H9 (cell line): Measurements from ENCODE around the gene SDK2. TPM values are rescaled to one million over a fixed set of nuclear protein-coding genes. Genes with fewer than 3 reads are reported as not detected.

Experiments
- DNase-seq: peaks from one replicate; pipeline ENCODE4 v3.0.0-alpha.2; 2017
- H2AFZ ChIP-seq: one replicate; pipeline ENCODE4 v1.6.1; 2013; ENCODE audit warnings: mild to moderate bottlenecking, low read length, control low read depth, moderate library complexity
- H2AK5ac ChIP-seq: 2 replicates; pipeline ENCODE4 v1.6.1; 2013; ENCODE audit warnings: low read length, control low read depth, mixed read lengths; ENCODE audit not compliant: insufficient read length
- H2BK120ac ChIP-seq: one replicate; pipeline ENCODE4 v1.6.1; 2013; ENCODE audit warnings: low read depth, mild to moderate bottlenecking, low read length, control low read depth, inconsistent platforms; ENCODE audit not compliant: poor library complexity, severe bottlenecking
- H2BK12ac ChIP-seq: 2 replicates; pipeline ENCODE4 v1.6.1; 2013; ENCODE audit warnings: low read length, control low read depth, mixed read lengths, low read depth; ENCODE audit not compliant: insufficient read length
- H2BK15ac ChIP-seq: 2 replicates; pipeline ENCODE4 v1.6.1; 2013; ENCODE audit warnings: low read depth, low read length, control low read depth
- H2BK20ac ChIP-seq: one replicate; pipeline ENCODE4 v1.6.1; 2013; ENCODE audit warnings: low read depth, mild to moderate bottlenecking, low read length, control low read depth, inconsistent platforms; ENCODE audit not compliant: poor library complexity, severe bottlenecking
- H2BK5ac ChIP-seq: 2 replicates; pipeline ENCODE4 v1.6.1; 2013; ENCODE audit warnings: low read length, control low read depth, mixed read lengths; ENCODE audit not compliant: insufficient read length
- H3K14ac ChIP-seq: 2 replicates; pipeline ENCODE4 v1.6.1; 2013; ENCODE audit warnings: low read length, control low read depth; ENCODE audit not compliant: insufficient read depth
- H3K18ac ChIP-seq: 2 replicates; pipeline ENCODE4 v1.6.1; 2013; ENCODE audit warnings: low read depth, mild to moderate bottlenecking, mixed read lengths, low read length, control low read depth; ENCODE audit not compliant: insufficient read length
- H3K23ac ChIP-seq: 2 replicates; pipeline ENCODE4 v1.6.1; 2013; ENCODE audit warnings: low read length, control low read depth, mixed read lengths, low read depth; ENCODE audit not compliant: insufficient read length
- H3K23me2 ChIP-seq: 2 replicates; pipeline ENCODE4 v1.6.1; 2013; ENCODE audit warnings: low read depth, mild to moderate bottlenecking, mixed read lengths, low read length, control low read depth; ENCODE audit not compliant: insufficient read length, poor library complexity, severe bottlenecking
- H3K27ac ChIP-seq: 2 replicates; pipeline ENCODE4 v1.5.1; 2013; ENCODE audit warnings: low read length, control low read depth, mixed read lengths, low read depth; ENCODE audit not compliant: insufficient read length
- H3K27me3 ChIP-seq: 2 replicates; pipeline ENCODE4 v1.6.1; 2013; ENCODE audit warnings: low read length, control low read depth, inconsistent platforms; ENCODE audit not compliant: insufficient read depth
- H3K4ac ChIP-seq: 2 replicates; pipeline ENCODE4 v1.6.1; 2013; ENCODE audit warnings: low read depth, mild to moderate bottlenecking, control low read depth, inconsistent platforms, low read length, moderate library complexity
- H3K4me1 ChIP-seq: 2 replicates; pipeline ENCODE4 v1.6.1; 2013; ENCODE audit warnings: low read length, control low read depth, inconsistent platforms; ENCODE audit not compliant: insufficient read depth
- H3K4me2 ChIP-seq: 2 replicates; pipeline ENCODE4 v1.6.1; 2013; ENCODE audit warnings: low read length, control low read depth, mixed read lengths; ENCODE audit not compliant: insufficient read length, insufficient read depth
- H3K56ac ChIP-seq: 2 replicates; pipeline ENCODE4 v1.6.1; 2013; ENCODE audit warnings: low read depth, mild to moderate bottlenecking, mixed read lengths, low read length, control low read depth; ENCODE audit not compliant: insufficient read length
- H3K79me1 ChIP-seq: 2 replicates; pipeline ENCODE4 v1.6.1; 2013; ENCODE audit warnings: low read depth, mild to moderate bottlenecking, moderate library complexity, low read length, control low read depth, inconsistent platforms; ENCODE audit not compliant: insufficient read depth, poor library complexity, severe bottlenecking
- H3K79me2 ChIP-seq: 2 replicates; pipeline ENCODE4 v1.6.1; 2013; ENCODE audit warnings: low read length, control low read depth, inconsistent platforms; ENCODE audit not compliant: insufficient read depth
- H3K9ac ChIP-seq: 2 replicates; pipeline ENCODE4 v1.6.1; 2013; ENCODE audit warnings: low read length, control low read depth, mixed read lengths; ENCODE audit not compliant: insufficient read length; ENCODE audit errors: extremely low read depth
- H3K9me3 ChIP-seq: one replicate; pipeline ENCODE4 v1.6.1; 2013; ENCODE audit warnings: low read depth, low read length, inconsistent platforms; ENCODE audit not compliant: control insufficient read depth
- H3T11ph ChIP-seq: one replicate; pipeline ENCODE4 v1.6.1; 2013; ENCODE audit warnings: mild to moderate bottlenecking, low read length, control low read depth, inconsistent platforms
- H4K20me1 ChIP-seq: one replicate; pipeline ENCODE4 v1.6.1; 2013; ENCODE audit not compliant: control insufficient read depth, insufficient read length, insufficient read depth
- H4K5ac ChIP-seq: 2 replicates; pipeline ENCODE4 v1.6.1; 2013; ENCODE audit warnings: low read depth, mild to moderate bottlenecking, mixed read lengths, low read length, control low read depth; ENCODE audit not compliant: insufficient read length
- H4K8ac ChIP-seq: replicated peaks from 2 replicates; pipeline ENCODE4 v1.6.1; 2013; ENCODE audit warnings: low read length, control low read depth, mixed read lengths, low read depth; ENCODE audit not compliant: insufficient read length
- H4K91ac ChIP-seq: 2 replicates; pipeline ENCODE4 v1.6.1; 2013; ENCODE audit warnings: low read depth, mild to moderate bottlenecking, moderate library complexity, mixed read lengths, low read length, control low read depth; ENCODE audit not compliant: insufficient read length
- H3K27ac Mint-ChIP-seq, 3 experiments: 2 replicates in 2 of 3; 3 replicates in 1 of 3; pipeline ENCODE4 v1.8.0; 2020 to 2021; ENCODE audit warnings: mixed read lengths in 3 of 3, mild to moderate bottlenecking in 1 of 3, moderate library complexity in 1 of 3
- H3K27me3 Mint-ChIP-seq: 2 replicates; pipeline ENCODE4 v1.8.0; 2021; ENCODE audit warnings: low read depth, mild to moderate bottlenecking, moderate library complexity, mixed read lengths
- H3K36me3 Mint-ChIP-seq, 3 experiments: 2 replicates in 2 of 3; 3 replicates in 1 of 3; pipeline ENCODE4 v1.8.0; 2020 to 2021; ENCODE audit warnings: low read depth in 3 of 3, mixed read lengths in 3 of 3; ENCODE audit not compliant: insufficient read depth in 1 of 3
- H3K4me1 Mint-ChIP-seq, 2 experiments: 2 replicates each; pipeline ENCODE4 v1.8.0; 2020; ENCODE audit warnings: mixed read lengths in 2 of 2
- H3K4me3 Mint-ChIP-seq, 2 experiments: 2 replicates in 1 of 2; 3 replicates in 1 of 2; pipeline ENCODE4 v1.8.0; 2020 to 2021; ENCODE audit warnings: mild to moderate bottlenecking in 2 of 2, mixed read lengths in 2 of 2, moderate library complexity in 1 of 2
- H3K9me3 Mint-ChIP-seq, 2 experiments: 2 replicates in 1 of 2; 3 replicates in 1 of 2; pipeline ENCODE4 v1.8.0; 2020; ENCODE audit warnings: mild to moderate bottlenecking in 2 of 2, mixed read lengths in 2 of 2, moderate library complexity in 1 of 2
- WGBS: extraction: QIAGEN DNeasy Blood & Tissue Kit; methylation state at CpG from one replicate; pipeline ENCODE4 v1.1.7; 2013; ENCODE audit warnings: missing lambda C conversion rate, low lambda C conversion rate, mixed read lengths; ENCODE audit not compliant: insufficient read length; ENCODE audit errors: extremely low coverage; 5-methylcytosine and 5-hydroxymethylcytosine counted together
- total RNA-seq: library from RNA; stranded (reverse); gene quantifications from 2 replicates; pipeline ENCODE4 v1.2.1, GENCODE V29; 2021
- TF ChIP-seq, protein P1 (sequence below): fragments of 200-600 bp; sonication (generic); conservative IDR thresholded peaks from 3 replicates; pipeline ENCODE4 v1.8.0; 2021; ENCODE audit warnings: antibody characterized with exemption, mild to moderate bottlenecking

SDK2 gene
- total RNA-seq, 1 experiment from 2014 or later = 9.1 TPM

DNA sequence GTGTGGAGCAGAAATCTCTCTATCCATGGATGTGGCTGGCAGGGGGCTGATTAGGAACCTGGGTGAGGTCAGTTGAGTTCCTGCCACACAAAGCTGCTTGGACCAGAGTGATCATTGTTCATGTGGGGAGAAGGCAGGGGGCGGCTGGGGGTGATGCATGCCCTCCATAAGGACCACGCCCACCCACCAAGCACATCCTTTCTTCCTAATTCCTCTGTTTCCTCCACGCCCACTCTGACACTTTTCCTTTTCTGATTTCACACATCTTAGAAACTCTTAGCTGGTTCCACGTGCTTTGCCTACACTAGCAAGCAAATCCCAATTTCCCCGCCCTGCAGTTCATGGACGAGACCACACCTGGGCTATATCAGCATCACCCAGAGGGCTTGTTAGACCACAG, 108.5 kb downstream of the SDK2 start:
- Histone ChIP-seq H4K5ac (no peak overlapping the region), H2AK5ac (no peak overlapping the region), H3K14ac (no peak overlapping the region), H4K91ac (no peak overlapping the region), H3K18ac (no peak overlapping the region), H3K4me2 (no peak overlapping the region), H3T11ph (no peak overlapping the region), H4K20me1 (no peaks in the 10 kb centered on the region), H2BK5ac (no peak overlapping the region), H3K79me2 (no peaks in the 10 kb centered on the region), H3K9ac (no peak overlapping the region), H3K23me2 (no peaks in the 10 kb centered on the region), H2BK20ac (no peak overlapping the region), H3K9me3 (no peaks in the 10 kb centered on the region), H3K23ac (no peak overlapping the region), H2AFZ (no peak overlapping the region), H3K56ac (no peak overlapping the region), H3K27ac (no peak overlapping the region), H2BK120ac (no peak overlapping the region), H3K27me3 (no peaks in the 10 kb centered on the region), H2BK12ac (no peak overlapping the region), H4K8ac (no peak overlapping the region), H2BK15ac (no peak overlapping the region), H3K79me1 (no peaks in the 10 kb centered on the region), H3K4ac (no peak overlapping the region), H3K4me1 (peaks cover 4% of the 10 kb centered on the region; the same call in 1 of the 2 replicates)
- TF ChIP-seq, protein P1, sequence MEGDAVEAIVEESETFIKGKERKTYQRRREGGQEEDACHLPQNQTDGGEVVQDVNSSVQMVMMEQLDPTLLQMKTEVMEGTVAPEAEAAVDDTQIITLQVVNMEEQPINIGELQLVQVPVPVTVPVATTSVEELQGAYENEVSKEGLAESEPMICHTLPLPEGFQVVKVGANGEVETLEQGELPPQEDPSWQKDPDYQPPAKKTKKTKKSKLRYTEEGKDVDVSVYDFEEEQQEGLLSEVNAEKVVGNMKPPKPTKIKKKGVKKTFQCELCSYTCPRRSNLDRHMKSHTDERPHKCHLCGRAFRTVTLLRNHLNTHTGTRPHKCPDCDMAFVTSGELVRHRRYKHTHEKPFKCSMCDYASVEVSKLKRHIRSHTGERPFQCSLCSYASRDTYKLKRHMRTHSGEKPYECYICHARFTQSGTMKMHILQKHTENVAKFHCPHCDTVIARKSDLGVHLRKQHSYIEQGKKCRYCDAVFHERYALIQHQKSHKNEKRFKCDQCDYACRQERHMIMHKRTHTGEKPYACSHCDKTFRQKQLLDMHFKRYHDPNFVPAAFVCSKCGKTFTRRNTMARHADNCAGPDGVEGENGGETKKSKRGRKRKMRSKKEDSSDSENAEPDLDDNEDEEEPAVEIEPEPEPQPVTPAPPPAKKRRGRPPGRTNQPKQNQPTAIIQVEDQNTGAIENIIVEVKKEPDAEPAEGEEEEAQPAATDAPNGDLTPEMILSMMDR = no peak
- H3K4me3 Mint-ChIP-seq = no peak overlapping the region
- WGBS = no CpG with 5 or more reads among the region's 6 CpGs
- no peaks in the 10 kb centered on the region for H3K9me3 Mint-ChIP-seq
- H3K27ac Mint-ChIP-seq = no peak overlapping the region; a peak in 1 of 7 replicates
- peaks cover 29 to 70% of the 10 kb centered on the region in 2 experiments for H3K4me1 Mint-ChIP-seq
- peaks cover 1% of the 10 kb centered on the region; the same call in 1 of the 2 replicates for H3K27me3 Mint-ChIP-seq
- DNase-seq = no peak
- H3K36me3 Mint-ChIP-seq = no peaks in the 10 kb centered on the region
